Neural cell (in vitro differentiated cells): Measurements from ENCODE around the gene SLAMF7. TPM values are rescaled to one million over a fixed set of nuclear protein-coding genes. Genes with fewer than 3 reads are reported as not detected.

Experiments used
- H2AFZ ChIP-seq: fragments of 200-600, 300-800 bp; sonication (generic), shearing (Covaris generic); 2 replicates; pipeline ENCODE4 v1.6.0; 2014; ENCODE audit warnings: low read depth, mild to moderate bottlenecking, antibody characterized with exemption, low read length, moderate library complexity
- H3F3A ChIP-seq: fragments of 200-600 bp; shearing (Covaris generic); 2 replicates; pipeline ENCODE4 v1.6.1; 2016; ENCODE audit warnings: mild to moderate bottlenecking, moderate library complexity, mixed read lengths, antibody characterized with exemption, low read length; ENCODE audit not compliant: insufficient read depth, poor library complexity, severe bottlenecking
- H3K27ac ChIP-seq: fragments of 200-600, 300-800 bp; sonication (generic), shearing (Covaris generic); 2 replicates; pipeline ENCODE4 v1.5.1; 2014; ENCODE audit warnings: mild to moderate bottlenecking, low read length, moderate library complexity
- H3K27me3 ChIP-seq: fragments of 300-800, 200-600 bp; sonication (generic), shearing (Covaris generic); 2 replicates; pipeline ENCODE4 v1.6.0; 2014; ENCODE audit warnings: mild to moderate bottlenecking, low read depth, low read length, moderate library complexity; ENCODE audit not compliant: insufficient read depth
- H3K36me3 ChIP-seq: fragments of 300-800, 200-600 bp; sonication (generic), shearing (Covaris generic); 2 replicates; pipeline ENCODE4 v1.5.1; 2014; ENCODE audit warnings: mild to moderate bottlenecking, antibody characterized with exemption, low read length, moderate library complexity; ENCODE audit not compliant: insufficient read depth
- H3K4me2 ChIP-seq: fragments of 300-800, 200-600 bp; sonication (generic), shearing (Covaris generic); 2 replicates; pipeline ENCODE4 v1.6.0; 2014; ENCODE audit warnings: mild to moderate bottlenecking, low read length
- H3K4me3 ChIP-seq: fragments of 300-800, 200-600 bp; sonication (generic), shearing (Covaris generic); 2 replicates; pipeline ENCODE4 v1.5.1; 2014; ENCODE audit warnings: mild to moderate bottlenecking, low read length, moderate library complexity
- H3K79me2 ChIP-seq: fragments of 200-600 bp; shearing (Covaris generic); replicated peaks from 2 replicates; pipeline ENCODE4 v1.6.0; 2014; ENCODE audit warnings: mild to moderate bottlenecking, low read length, moderate library complexity; ENCODE audit not compliant: insufficient read depth
- H3K9ac ChIP-seq: fragments of 300-800, 200-600 bp; sonication (generic), shearing (Covaris generic); 2 replicates; pipeline ENCODE4 v1.6.1; 2016; ENCODE audit warnings: mild to moderate bottlenecking, low read length, mixed read lengths
- H3K9me2 ChIP-seq: fragments of 200-600 bp; shearing (Covaris generic); 2 replicates; pipeline ENCODE4 v1.6.1; 2016; ENCODE audit warnings: mild to moderate bottlenecking, low read length, mixed read lengths; ENCODE audit not compliant: insufficient read depth
- H3K9me3 ChIP-seq: fragments of 200-600, 300-800 bp; sonication (generic), shearing (Covaris generic); 2 replicates; pipeline ENCODE4 v1.6.1; 2016; ENCODE audit warnings: mild to moderate bottlenecking, mixed run types, low read length, moderate library complexity, mixed read lengths
- H4K20me1 ChIP-seq: fragments of 200-600 bp; shearing (Covaris generic); 2 replicates; pipeline ENCODE4 v1.6.1; 2016; ENCODE audit warnings: mild to moderate bottlenecking, mixed run types; ENCODE audit not compliant: insufficient read depth
- EP300 ChIP-seq: fragments of 450-650 bp; conservative IDR thresholded peaks from 2 replicates; pipeline ENCODE4 v1.6.1; 2014; ENCODE audit warnings: antibody characterized with exemption, mild to moderate bottlenecking, moderate library complexity; ENCODE audit not compliant: poor library complexity, severe bottlenecking
- EZH2 ChIP-seq: fragments of 200-600, 300-800 bp; shearing (Covaris generic), sonication (generic); IDR thresholded peaks from 2 replicates; pipeline ENCODE4 v1.6.1; 2014; ENCODE audit warnings: antibody characterized with exemption, low read length, borderline replicate concordance, mild to moderate bottlenecking; ENCODE audit not compliant: insufficient read depth, poor library complexity, severe bottlenecking
- MXI1 ChIP-seq: fragments of 450-650 bp; conservative IDR thresholded peaks from 2 replicates; pipeline ENCODE4 v1.6.1; 2014; ENCODE audit warnings: antibody characterized with exemption, mild to moderate bottlenecking; ENCODE audit not compliant: poor library complexity, severe bottlenecking
- POLR2AphosphoS5 ChIP-seq: IDR thresholded peaks from 2 replicates; pipeline ENCODE4 v1.6.1; 2012
- RAD21 ChIP-seq: fragments of 450-650 bp; conservative IDR thresholded peaks from 2 replicates; pipeline ENCODE4 v1.6.1; 2014; ENCODE audit warnings: antibody characterized with exemption, mild to moderate bottlenecking, moderate library complexity
- SMC3 ChIP-seq: fragments of 450-650 bp; conservative IDR thresholded peaks from 2 replicates; pipeline ENCODE4 v1.6.1; 2014; ENCODE audit warnings: antibody characterized with exemption, mild to moderate bottlenecking, moderate library complexity; ENCODE audit not compliant: poor library complexity
- TAF1 ChIP-seq: IDR thresholded peaks from 2 replicates; pipeline ENCODE4 v1.6.1; 2012; ENCODE audit warnings: low read depth
- polyA plus RNA-seq: library from polyadenylated mRNA; depleted of rRNA; stranded (reverse); fragments of >200 nt; gene quantifications from 2 replicates; pipeline ENCODE4 v1.2.3, GENCODE V29; 2014
- TF ChIP-seq, protein P1 (sequence below): fragments of 450-650 bp; IDR thresholded peaks from 2 replicates; pipeline ENCODE4 v1.5.1; 2014; ENCODE audit warnings: antibody characterized with exemption, mild to moderate bottlenecking, moderate library complexity; ENCODE audit not compliant: poor library complexity, severe bottlenecking
- TF ChIP-seq, protein P2 (sequence below): IDR thresholded peaks from 2 replicates; pipeline ENCODE4 v1.6.1; 2012; ENCODE audit warnings: borderline replicate concordance

The SLAMF7 gene
- polyA plus RNA-seq, 1 donor from 2014 or later: not detected

DNA sequence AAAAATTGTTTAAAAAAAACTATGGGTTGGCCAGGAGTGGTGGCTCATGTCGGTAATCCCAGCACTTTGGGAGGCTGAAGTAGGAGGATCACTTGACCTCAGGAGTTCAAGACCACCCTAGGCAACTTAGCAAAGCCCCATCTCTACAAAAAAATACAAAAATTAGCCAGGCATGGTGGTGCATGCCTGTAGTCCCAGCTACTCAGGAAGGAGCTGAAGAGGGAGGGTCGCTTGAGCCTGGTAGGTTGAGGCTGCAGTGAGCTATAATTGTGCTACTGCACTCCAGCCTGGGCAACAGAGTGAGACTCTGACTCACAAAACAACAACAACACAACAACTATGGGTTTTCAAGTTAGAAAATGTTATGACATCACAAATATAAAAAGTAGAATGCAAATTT, 16.4 kb downstream of the SLAMF7 start:
- H3K36me3 ChIP-seq: no peaks in the 10 kb centered on the region
- no peaks in the 10 kb centered on the region for H3K79me2 ChIP-seq
- H4K20me1 ChIP-seq: no peaks in the 10 kb centered on the region
- H3K27me3 ChIP-seq: no peaks in the 10 kb centered on the region
- H3K9ac ChIP-seq: no peak overlapping the region
- no peak overlapping the region for H3K27ac ChIP-seq
- TF ChIP-seq MXI1 (no peak), EZH2 (no peak), RAD21 (no peak), SMC3 (no peak), EP300 (no peak), POLR2AphosphoS5 (no peak), TAF1 (no peak)
- TF ChIP-seq, protein P1, sequence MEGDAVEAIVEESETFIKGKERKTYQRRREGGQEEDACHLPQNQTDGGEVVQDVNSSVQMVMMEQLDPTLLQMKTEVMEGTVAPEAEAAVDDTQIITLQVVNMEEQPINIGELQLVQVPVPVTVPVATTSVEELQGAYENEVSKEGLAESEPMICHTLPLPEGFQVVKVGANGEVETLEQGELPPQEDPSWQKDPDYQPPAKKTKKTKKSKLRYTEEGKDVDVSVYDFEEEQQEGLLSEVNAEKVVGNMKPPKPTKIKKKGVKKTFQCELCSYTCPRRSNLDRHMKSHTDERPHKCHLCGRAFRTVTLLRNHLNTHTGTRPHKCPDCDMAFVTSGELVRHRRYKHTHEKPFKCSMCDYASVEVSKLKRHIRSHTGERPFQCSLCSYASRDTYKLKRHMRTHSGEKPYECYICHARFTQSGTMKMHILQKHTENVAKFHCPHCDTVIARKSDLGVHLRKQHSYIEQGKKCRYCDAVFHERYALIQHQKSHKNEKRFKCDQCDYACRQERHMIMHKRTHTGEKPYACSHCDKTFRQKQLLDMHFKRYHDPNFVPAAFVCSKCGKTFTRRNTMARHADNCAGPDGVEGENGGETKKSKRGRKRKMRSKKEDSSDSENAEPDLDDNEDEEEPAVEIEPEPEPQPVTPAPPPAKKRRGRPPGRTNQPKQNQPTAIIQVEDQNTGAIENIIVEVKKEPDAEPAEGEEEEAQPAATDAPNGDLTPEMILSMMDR: no peak
- TF ChIP-seq, protein P2, sequence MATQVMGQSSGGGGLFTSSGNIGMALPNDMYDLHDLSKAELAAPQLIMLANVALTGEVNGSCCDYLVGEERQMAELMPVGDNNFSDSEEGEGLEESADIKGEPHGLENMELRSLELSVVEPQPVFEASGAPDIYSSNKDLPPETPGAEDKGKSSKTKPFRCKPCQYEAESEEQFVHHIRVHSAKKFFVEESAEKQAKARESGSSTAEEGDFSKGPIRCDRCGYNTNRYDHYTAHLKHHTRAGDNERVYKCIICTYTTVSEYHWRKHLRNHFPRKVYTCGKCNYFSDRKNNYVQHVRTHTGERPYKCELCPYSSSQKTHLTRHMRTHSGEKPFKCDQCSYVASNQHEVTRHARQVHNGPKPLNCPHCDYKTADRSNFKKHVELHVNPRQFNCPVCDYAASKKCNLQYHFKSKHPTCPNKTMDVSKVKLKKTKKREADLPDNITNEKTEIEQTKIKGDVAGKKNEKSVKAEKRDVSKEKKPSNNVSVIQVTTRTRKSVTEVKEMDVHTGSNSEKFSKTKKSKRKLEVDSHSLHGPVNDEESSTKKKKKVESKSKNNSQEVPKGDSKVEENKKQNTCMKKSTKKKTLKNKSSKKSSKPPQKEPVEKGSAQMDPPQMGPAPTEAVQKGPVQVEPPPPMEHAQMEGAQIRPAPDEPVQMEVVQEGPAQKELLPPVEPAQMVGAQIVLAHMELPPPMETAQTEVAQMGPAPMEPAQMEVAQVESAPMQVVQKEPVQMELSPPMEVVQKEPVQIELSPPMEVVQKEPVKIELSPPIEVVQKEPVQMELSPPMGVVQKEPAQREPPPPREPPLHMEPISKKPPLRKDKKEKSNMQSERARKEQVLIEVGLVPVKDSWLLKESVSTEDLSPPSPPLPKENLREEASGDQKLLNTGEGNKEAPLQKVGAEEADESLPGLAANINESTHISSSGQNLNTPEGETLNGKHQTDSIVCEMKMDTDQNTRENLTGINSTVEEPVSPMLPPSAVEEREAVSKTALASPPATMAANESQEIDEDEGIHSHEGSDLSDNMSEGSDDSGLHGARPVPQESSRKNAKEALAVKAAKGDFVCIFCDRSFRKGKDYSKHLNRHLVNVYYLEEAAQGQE: no peak
- no peaks in the 10 kb centered on the region for H3K9me3 ChIP-seq
- H3K4me2 ChIP-seq: no peak overlapping the region
- no peaks in the 10 kb centered on the region for H3F3A ChIP-seq
- H3K9me2 ChIP-seq: no peaks in the 10 kb centered on the region
- H3K4me3 ChIP-seq: no peak overlapping the region
- no peak overlapping the region for H2AFZ ChIP-seq

DNA sequence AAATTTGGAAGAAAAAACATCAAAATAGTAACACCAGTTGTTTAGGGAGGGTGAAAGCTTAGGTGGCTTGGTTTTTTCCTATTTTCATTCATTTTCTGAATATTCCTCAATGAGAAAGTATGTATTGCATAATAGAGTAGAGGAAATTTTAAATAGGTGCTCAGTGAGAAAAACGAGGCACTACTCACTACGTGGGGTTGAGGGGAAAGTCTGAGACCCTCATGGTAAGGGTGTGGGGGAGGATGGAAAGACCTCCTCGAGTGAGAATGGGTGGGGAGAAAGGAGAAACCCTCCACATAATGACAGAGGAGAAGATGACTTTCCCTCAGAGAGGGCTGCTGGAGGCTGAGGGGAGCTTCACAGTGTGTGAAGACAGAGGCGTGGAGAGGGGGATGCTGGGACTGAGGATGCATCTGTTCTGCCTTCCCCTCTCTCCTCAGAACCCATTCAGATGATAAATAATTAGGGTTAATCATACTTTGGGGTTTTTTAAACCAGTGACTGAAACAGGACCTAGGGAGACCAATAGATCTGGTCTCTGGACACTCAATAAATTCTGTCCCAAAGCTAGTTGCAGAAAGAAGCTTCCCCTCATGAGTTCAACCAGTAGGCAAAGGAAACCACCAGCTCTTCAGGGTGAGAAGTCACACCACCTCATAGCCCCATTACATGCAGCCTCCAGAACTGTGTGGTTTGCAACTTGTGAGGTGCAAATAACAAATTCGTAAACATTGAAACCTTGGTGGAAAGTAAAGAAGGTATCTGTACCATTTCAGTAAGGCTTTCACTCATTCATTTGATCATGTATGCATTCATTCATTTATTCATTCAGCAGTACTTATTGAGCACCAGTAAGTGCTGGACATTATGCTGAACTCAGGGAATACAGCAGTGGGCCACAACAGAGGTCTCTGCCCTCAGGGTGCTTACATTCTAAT, 17.1 kb downstream of the SLAMF7 start:
- no peaks in the 10 kb centered on the region for H3K9me2 ChIP-seq
- H3K27ac ChIP-seq: no peak overlapping the region
- H3K4me3 ChIP-seq: no peak overlapping the region
- H3K79me2 ChIP-seq: no peaks in the 10 kb centered on the region
- no peaks in the 10 kb centered on the region for H3F3A ChIP-seq
- no peaks in the 10 kb centered on the region for H4K20me1 ChIP-seq
- TF ChIP-seq MXI1 (no peak), POLR2AphosphoS5 (no peak), TAF1 (no peak), SMC3 (no peak), RAD21 (no peak), EP300 (no peak), EZH2 (no peak)
- TF ChIP-seq, protein P2: no peak
- TF ChIP-seq, protein P1: no peak
- no peak overlapping the region for H3K4me2 ChIP-seq
- H3K9me3 ChIP-seq: no peaks in the 10 kb centered on the region
- H3K9ac ChIP-seq: no peak overlapping the region
- no peak overlapping the region for H2AFZ ChIP-seq
- H3K36me3 ChIP-seq: no peaks in the 10 kb centered on the region
- H3K27me3 ChIP-seq: no peaks in the 10 kb centered on the region
